WERI-Rb-1 (cell line): ENCODE measurements around the gene GALNT9.

Experiments
- DNase-seq: peaks from one replicate; pipeline ENCODE4 v3.0.0-alpha.2; 2020
- H3K27ac ChIP-seq: fragments of 250-450 bp; sonication (Bioruptor Pico); 2 replicates; pipeline ENCODE4 v1.5.1; 2020; ENCODE audit warnings: mild to moderate bottlenecking, moderate library complexity
- H3K27me3 ChIP-seq: fragments of 250-450 bp; sonication (Bioruptor Pico); 2 replicates; pipeline ENCODE4 v1.5.1; 2021; ENCODE audit warnings: mild to moderate bottlenecking, low read depth, moderate library complexity; ENCODE audit not compliant: insufficient read depth, severe bottlenecking
- H3K36me3 ChIP-seq: fragments of 250-450 bp; sonication (Bioruptor Pico); 2 replicates; pipeline ENCODE4 v1.5.1; 2020; ENCODE audit warnings: mild to moderate bottlenecking, moderate library complexity
- H3K4me3 ChIP-seq: 2 replicates; pipeline ENCODE4 v1.5.1; 2011; ENCODE audit warnings: low read depth, mild to moderate bottlenecking, control low read depth, low read length
- H3K9me3 ChIP-seq: fragments of 250-450 bp; sonication (Bioruptor Pico); 2 replicates; pipeline ENCODE4 v1.5.1; 2021; ENCODE audit warnings: mild to moderate bottlenecking, moderate library complexity; ENCODE audit not compliant: severe bottlenecking
- TF ChIP-seq, protein P1 (sequence below): IDR thresholded peaks from 2 replicates; pipeline ENCODE4 v1.5.1; 2011; ENCODE audit warnings: low read depth, mild to moderate bottlenecking, control low read depth, inconsistent platforms, low read length

The GALNT9 gene

DNA sequence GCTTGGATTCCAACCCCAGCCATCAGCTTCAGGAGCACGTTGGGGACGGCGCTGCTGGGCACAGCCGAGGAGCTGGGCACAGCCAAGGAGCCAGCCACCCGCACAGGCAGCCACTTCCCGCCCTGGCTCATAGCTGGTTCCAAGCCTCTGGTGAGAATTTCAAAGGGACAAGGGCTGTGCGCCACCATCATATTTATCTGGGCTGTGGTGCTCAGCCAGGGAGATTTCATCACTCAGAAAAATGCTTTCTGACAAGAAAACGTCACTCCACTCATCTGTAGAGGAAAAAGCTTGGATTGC, 66.4 kb downstream of the GALNT9 start:
- Histone ChIP-seq H3K27ac (no peak overlapping the region), H3K9me3 (no peaks in the 10 kb centered on the region), H3K27me3 (no peaks in the 10 kb centered on the region), H3K4me3 (no peak overlapping the region), H3K36me3 (no peaks in the 10 kb centered on the region)
- TF ChIP-seq, protein P1, sequence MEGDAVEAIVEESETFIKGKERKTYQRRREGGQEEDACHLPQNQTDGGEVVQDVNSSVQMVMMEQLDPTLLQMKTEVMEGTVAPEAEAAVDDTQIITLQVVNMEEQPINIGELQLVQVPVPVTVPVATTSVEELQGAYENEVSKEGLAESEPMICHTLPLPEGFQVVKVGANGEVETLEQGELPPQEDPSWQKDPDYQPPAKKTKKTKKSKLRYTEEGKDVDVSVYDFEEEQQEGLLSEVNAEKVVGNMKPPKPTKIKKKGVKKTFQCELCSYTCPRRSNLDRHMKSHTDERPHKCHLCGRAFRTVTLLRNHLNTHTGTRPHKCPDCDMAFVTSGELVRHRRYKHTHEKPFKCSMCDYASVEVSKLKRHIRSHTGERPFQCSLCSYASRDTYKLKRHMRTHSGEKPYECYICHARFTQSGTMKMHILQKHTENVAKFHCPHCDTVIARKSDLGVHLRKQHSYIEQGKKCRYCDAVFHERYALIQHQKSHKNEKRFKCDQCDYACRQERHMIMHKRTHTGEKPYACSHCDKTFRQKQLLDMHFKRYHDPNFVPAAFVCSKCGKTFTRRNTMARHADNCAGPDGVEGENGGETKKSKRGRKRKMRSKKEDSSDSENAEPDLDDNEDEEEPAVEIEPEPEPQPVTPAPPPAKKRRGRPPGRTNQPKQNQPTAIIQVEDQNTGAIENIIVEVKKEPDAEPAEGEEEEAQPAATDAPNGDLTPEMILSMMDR, result no peak
- no peak for DNase-seq

DNA sequence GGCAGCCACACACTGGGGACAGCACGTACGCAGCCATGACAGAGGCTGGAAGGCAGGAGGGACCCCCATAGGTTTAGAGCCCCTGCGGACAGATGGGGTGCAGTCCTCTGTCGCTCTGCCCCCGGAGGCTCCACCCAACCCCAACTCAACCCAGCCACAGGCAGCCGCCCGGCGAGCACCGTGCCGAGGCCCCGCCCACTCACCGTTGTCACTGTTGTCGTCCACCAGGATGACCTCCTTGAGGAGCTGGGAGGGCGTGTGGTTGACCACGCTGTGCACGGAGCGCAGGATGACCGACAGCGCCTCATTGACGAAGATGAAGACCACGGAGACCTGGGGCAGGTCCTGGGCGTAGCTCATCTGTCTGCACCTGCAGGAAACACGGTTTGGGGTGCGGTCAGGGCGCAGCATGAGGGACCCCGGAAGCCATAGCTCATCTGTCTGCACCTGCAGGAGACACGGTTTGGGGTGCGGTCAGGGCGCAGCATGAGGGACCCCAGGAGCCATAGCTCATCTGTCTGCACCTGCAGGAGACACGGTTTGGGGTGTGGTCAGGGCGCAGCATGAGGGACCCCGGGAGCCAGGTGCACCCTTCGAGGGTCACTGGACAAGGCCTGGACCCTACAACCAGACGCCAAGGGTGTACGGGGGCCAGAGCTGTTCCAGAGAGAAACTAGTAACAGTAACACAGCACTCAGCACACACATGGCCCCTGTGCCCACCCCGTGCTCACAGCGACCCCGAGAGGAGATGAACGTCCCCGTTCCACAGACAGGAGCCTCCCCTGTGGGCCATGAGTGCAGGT, 66.9 kb downstream of the GALNT9 start:
- Histone ChIP-seq H3K4me3 (no peak overlapping the region), H3K27me3 (no peaks in the 10 kb centered on the region), H3K27ac (no peak overlapping the region), H3K36me3 (no peaks in the 10 kb centered on the region), H3K9me3 (no peaks in the 10 kb centered on the region)
- TF ChIP-seq, protein P1, result no peak
- DNase-seq, result no peak

DNA sequence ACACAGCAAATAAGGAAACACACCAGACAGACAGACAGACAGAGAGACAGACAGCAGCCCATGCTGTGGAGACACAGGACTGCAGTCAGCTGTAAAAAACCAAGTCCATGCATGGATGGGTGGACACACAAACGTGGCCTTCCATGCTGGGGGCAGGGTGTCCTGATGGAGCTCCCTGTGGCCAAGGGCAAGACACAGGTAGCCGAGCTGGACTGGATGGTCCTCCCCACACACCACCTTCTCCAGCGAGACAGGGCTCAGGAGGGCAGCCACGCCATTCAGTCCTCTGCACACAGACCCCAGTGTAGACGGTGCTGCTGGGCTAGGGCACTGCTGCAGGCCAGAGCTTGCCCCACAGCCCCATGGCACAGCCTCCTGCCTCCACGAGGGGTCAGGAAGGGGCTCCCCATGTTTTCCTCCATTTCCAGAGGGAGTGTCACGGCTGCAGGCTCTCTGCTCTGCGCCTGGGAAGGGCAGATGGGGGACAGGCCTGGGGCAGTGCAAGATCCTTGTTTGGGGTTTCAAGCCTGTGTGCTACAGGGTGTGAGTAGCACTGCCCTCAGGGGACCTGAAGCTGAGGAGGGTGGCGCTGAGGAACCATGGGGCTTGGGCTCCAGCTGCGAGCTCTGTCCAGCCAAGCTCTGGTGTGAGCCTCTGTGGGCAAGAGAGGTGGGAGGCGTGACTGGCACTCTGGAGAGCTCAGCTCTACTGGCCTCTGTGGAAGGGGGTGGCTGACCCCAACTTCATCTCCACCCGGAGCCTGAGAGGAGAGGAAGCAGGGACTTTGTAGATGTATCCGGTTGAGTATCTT, 67.9 kb downstream of the GALNT9 start:
- no peak for DNase-seq
- no peaks in the 10 kb centered on the region for H3K9me3 ChIP-seq
- no peaks in the 10 kb centered on the region for H3K27me3 ChIP-seq
- no peak overlapping the region for H3K4me3 ChIP-seq
- TF ChIP-seq, protein P1, result no peak
- H3K36me3 ChIP-seq, result no peaks in the 10 kb centered on the region
- no peak overlapping the region for H3K27ac ChIP-seq

DNA sequence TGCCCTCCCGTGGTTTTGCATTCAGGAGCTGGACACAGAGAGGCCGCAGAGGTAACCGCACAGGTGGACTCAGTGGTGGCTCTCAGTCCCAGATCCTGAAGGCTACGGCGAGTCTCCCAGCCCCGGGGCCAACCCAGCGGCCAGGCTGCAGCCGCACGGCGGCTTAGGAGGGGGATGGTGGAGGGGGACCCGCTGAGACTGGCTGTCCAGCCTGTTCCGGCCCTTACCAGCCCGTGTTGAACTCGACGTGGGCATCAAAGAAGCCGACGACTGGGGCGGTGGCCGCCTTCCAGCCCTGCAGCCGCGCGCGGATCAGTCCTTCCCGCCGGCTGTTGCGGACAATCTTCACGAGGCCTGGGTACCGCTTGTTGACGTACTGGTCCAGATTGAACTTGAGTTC, 68.7 kb downstream of the GALNT9 start:
- no peaks in the 10 kb centered on the region for H3K36me3 ChIP-seq
- no peak overlapping the region for H3K4me3 ChIP-seq
- no peaks in the 10 kb centered on the region for H3K9me3 ChIP-seq
- no peak for DNase-seq
- H3K27ac ChIP-seq, result no peak overlapping the region
- TF ChIP-seq, protein P1, result no peak
- no peaks in the 10 kb centered on the region for H3K27me3 ChIP-seq

DNA sequence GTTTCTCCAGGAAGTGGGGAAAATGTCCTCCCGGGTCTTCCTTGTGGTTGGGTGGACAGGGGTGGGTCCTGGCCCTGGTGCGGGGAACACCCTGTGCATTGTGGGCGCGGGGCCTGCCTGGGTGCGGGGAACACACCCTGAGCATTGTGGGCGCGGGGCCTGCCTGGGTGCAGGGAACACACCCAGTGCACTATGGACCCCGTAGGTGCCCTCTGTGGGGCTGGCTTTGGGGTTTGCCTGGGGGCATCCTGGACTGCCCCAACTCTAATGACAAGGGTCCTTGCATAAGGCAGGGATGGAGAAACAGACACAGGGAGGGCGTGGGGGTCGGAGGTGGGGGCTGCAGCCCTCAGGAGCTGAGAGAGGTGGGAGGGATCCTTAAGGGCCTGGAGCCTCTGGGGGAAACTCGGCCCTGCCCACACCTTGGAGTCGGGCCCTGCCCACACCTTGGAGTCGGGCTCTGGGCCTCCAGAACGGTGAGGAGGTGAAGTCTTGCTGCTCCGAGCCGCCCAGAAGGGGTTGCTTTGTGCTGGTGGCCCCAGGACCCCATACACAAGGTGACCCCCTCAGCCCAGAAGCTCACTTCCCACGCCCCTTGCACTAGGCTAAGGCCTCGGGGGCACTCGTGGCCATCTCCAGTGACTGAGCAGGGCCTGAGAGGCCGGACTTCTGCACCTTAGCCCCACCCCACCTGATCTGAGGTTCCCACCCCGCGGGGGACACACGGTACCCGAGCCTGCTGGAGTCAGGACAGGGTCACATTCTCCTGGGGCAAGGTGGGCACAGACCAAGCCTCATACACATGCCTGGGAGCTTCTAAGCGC, 69.3 kb downstream of the GALNT9 start:
- no peak overlapping the region for H3K27ac ChIP-seq
- H3K4me3 ChIP-seq, result no peak overlapping the region
- TF ChIP-seq, protein P1, result no peak
- no peaks in the 10 kb centered on the region for H3K27me3 ChIP-seq
- H3K9me3 ChIP-seq, result no peaks in the 10 kb centered on the region
- DNase-seq, result no peak
- H3K36me3 ChIP-seq, result no peaks in the 10 kb centered on the region
